ENCODE results near the gene PSMA2.

The PSMA2 gene

GRCh38 chr7:42967391-42967790, 35.4 kb upstream of the PSMA2 start:
- no peak for TF ChIP-seq CTCF (IDR thresholded peaks at IDR 0.05; ENCODE audit: low read depth, low read length)
- H3K4me3 ChIP-seq (ENCODE audit: low read depth, low read length), result no peak overlapping the region

- H3K4me3 ChIP-seq (ENCODE audit: low read depth, low read length), result no peak overlapping the region
- no peak for TF ChIP-seq CTCF (IDR thresholded peaks at IDR 0.05; ENCODE audit: low read depth, low read length)
These were observed 33.2 kb upstream of the PSMA2 start for GRCh38 chr7:42964849-42965805.

GRCh38 chr7:42964293-42964692, 32.3 kb upstream of the PSMA2 start:
- no peak for TF ChIP-seq CTCF (IDR thresholded peaks at IDR 0.05; ENCODE audit: low read depth, low read length)
- no peak overlapping the region for H3K4me3 ChIP-seq (ENCODE audit: low read depth, low read length)

GRCh38 chr7:42961170-42961569, 29.2 kb upstream of the PSMA2 start:
- no peak overlapping the region for H3K4me3 ChIP-seq (ENCODE audit: low read depth, low read length)
- no peak for TF ChIP-seq CTCF (IDR thresholded peaks at IDR 0.05; ENCODE audit: low read depth, low read length)

GRCh38 chr7:42960762-42961161, 28.8 kb upstream of the PSMA2 start:
- no peak for TF ChIP-seq CTCF (IDR thresholded peaks at IDR 0.05; ENCODE audit: low read depth, low read length)
- H3K4me3 ChIP-seq (ENCODE audit: low read depth, low read length), result no peak overlapping the region

GRCh38 chr7:42959549-42959948, 27.6 kb upstream of the PSMA2 start:
- no peak for TF ChIP-seq CTCF (IDR thresholded peaks at IDR 0.05; ENCODE audit: low read depth, low read length)
- H3K4me3 ChIP-seq (ENCODE audit: low read depth, low read length), result no peak overlapping the region

GRCh38 chr7:42956062-42956461, 24.1 kb upstream of the PSMA2 start:
- H3K4me3 ChIP-seq (ENCODE audit: low read depth, low read length), result no peak overlapping the region
- TF ChIP-seq CTCF (IDR thresholded peaks at IDR 0.05; ENCODE audit: low read depth, low read length), result no peak

All from WI38 (cell line).